Measurements from ENCODE around the gene NELL1.

Gene NELL1

GRCh38 chr11:20669820-20670684 is 666 bp downstream of the NELL1 start:
- DNase-seq: no peak

- DNase-seq: no peak
Observed at GRCh38 chr11:20670932-20671403, 1.6 kb downstream of the NELL1 start.

DNA sequence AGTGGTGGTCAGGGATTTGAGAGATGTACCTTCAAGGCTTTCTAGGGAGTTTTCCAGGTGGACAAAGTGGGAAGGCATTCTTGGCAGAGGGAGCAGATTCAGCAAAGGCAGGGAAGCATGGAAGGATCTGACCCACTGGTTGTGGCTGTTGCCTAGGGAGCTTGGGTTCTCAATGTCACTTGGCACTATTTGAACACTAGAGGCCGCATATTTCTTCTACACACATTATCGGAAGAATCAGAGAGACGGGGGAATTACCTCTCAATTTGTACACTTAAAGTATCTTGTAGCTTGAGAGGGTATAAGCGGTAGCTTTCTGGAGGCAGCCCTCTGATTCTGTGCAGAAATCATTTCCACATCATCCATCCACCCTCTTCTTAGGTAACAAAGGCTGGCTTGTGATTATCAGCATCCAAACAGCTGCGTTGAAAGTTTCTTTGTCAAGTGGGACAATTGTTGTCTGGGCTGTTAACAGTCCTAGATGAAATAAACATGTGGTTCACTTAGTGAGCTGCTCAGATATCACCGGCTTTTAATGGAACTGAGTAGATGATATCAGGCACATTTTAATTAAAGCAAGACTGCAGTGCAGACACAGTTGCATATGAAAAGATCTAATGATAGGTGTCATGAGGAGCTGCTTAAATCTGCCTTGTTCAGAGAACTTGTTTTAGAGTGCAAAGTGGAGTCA is 2.6 kb downstream of the NELL1 start:
- no peak for DNase-seq

DNA sequence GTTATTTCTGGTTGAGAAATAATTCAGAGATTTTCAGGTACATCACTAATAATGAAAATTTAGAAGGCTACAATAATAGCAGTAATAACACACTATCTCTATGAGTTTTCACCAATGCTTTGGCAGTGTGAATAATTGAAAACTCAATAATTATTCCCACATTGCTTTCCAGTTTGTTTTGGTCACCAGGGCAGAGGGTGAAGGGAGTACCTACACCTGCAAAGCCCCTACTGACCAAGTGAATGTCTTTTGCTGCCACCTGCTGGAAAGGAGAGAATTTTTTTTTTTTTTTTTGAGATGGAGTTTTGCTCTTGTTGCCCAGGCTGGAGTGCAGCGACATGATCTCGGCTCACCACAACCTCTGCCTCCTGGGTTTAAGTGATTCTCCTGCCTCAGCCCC is 3.2 kb downstream of the NELL1 start:
- no peak for DNase-seq

DNA sequence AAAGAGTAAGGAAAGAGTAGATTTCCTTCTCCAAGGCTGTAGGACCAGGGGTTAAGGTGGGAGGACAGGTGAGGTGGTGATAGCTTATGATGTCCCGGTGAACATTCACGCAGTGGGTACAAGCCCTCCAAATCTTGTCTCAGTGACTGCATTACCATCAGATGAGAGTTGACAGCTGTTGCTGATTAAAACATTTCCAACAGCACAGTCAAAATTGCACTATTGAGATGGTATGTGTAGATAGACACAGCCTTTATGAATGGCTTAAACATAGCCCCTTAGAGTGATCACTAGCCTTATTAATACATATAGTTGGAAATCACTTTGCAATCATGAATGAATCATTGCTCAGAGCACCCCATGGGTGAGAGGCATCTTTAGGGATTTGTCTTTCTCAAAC is 7.3 kb downstream of the NELL1 start:
- DNase-seq: no peak

GRCh38 chr11:20688761-20689160 is 19.4 kb downstream of the NELL1 start:
- no peak for DNase-seq

- no peak for DNase-seq
Observed at GRCh38 chr11:20707876-20708275, 38.5 kb downstream of the NELL1 start.

DNA sequence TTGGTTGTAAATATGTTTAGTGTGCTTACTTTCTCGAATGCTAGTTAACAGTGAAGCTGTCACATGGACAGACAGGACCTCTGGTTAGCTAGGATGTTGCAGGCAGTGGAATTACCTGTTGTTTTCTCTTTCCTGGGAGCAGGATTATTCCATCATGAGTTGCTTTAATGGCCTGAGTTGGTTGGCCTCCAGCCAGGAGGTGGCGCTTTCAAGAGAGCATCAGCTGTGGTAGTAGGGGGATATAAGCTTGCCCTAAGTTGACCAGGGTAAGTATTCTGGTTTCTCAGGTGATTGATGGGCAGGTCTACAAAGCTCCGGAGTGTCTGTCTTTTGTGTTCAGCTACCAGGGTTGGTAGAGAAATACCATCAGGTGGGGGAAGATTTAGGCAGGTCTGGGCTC is 43.5 kb downstream of the NELL1 start:
- no peak for DNase-seq

GRCh38 chr11:20715464-20715863 is 46.1 kb downstream of the NELL1 start:
- no peak for DNase-seq

GRCh38 chr11:20715931-20716330 is 46.5 kb downstream of the NELL1 start:
- DNase-seq: no peak

DNA sequence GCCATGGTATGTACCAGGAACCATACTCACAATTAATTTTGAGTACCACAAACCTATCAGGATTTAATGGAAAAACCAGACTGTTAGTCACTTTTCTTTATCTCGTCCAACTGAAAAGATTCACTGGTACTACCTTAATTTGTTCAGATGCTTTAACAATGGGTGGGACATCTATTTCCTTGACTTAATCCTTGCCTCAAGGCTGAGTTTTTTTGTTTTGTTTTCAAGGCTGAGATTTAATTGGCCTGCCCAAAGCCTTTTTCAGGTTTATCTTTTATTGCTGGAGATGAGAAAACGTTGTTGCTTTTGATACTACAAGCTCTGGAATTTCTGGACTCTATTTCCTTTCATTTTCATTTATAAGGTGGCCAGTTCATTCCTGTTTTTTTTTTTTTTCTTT is 50.4 kb downstream of the NELL1 start:
- DNase-seq: no peak

- DNase-seq: no peak
Observed at GRCh38 chr11:20723366-20723765, 54.0 kb downstream of the NELL1 start.

GRCh38 chr11:20729597-20730105 is 60.3 kb downstream of the NELL1 start:
- DNase-seq: no peak

DNA sequence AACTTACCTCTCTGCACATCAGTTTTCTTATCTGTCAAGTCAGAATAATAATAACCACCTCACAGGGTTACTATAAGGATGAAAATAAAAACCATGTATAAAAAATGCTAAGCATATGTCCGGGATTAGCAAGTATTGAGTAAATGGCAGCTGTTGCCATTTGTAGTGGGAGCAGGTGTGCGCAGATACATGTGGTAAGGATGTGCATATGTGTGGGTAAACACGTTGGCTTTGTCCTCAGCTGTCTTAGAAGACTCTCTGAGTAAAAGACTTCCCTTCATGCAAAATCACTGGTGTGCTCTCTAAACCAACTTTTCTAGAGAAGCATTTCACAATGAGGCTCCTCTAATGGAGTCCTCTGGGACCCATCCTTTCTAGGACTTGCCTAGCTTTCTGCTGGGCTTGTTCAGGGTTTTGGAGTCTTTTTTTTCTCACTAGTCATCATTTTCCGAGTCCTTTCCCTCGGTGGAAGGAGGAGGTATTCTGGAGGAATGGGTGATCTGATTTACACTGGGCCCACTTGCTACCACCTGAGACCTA is 62.4 kb downstream of the NELL1 start:
- no peak for DNase-seq

- no peak for DNase-seq
Observed at GRCh38 chr11:20739107-20739506, 69.7 kb downstream of the NELL1 start.

DNA sequence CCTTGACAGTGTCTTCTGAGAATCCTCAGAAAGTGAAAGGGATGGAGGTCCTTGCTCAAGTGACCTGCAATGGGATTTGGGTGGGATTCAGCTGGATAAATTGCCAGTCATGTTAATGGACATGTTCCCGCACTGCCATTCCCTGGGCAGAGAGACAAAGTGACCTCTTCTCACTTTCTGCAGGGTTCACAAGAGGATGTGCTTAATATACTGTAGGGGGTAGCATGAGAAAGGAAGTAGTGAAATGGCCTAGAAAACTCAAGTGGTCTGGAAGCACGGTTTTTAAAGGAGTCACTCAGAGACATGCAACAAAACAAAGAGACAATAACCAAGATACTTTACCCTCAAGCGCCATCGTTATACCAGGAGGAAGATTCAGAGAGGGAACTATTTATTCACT is 70.2 kb downstream of the NELL1 start:
- DNase-seq: no peak

- DNase-seq: no peak
Observed at GRCh38 chr11:20754933-20755332, 85.5 kb downstream of the NELL1 start.

GRCh38 chr11:20759541-20759940 is 90.2 kb downstream of the NELL1 start:
- no peak for DNase-seq

DNA sequence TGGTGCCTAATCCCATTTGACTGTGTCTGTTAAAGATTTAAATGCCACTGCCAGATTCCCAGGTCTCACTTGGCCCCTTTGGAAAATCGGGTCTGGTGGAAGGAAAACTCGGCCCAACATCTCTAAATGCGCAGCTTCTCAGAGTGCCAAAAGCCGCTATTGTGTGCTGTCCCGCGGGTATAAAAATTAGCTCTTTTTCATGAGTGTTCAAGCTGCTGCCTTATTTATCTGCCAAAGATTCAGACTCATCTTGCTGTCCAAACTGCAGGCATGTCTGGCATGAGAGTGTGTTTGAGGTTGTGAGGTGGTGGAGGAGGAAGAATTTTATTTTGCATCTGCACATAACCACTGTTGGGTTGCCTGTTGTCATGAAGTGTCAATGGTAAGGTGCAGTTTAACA is 91.4 kb downstream of the NELL1 start:
- DNase-seq: no peak

DNA sequence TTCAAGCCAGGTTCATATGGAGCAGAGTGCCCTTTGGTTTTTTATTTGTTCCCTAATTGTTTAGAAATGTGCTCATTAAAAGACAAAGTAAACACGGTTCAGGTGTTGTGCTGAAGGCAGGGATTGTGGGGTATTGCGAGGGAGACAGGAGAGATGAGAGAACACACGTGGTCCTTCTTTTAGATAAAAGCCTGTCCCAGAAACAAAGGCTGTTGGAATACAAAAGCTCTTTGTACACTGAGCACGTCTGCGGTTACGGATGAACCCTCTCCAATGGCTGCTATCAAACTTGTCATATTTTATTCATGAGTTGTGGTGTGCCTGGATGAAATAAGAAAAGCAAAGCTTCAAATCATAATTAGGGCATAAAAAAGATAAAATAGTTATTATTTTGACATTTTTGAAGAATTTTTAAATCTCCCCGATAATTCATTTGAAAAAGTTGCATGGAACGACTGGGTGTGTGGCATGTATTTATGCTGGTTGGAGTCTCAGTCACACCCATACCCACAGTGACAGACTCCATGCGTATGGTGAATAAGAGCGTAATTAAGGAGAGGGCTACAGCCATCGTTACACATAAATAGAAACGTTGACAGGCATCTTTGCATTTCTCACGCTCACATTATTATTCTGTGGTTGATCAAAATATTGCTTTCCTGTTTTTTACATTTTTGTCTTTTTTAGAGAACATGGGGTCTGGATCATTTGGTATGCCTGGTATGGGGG is 92.9 kb downstream of the NELL1 start:
- DNase-seq: no peak

DNA sequence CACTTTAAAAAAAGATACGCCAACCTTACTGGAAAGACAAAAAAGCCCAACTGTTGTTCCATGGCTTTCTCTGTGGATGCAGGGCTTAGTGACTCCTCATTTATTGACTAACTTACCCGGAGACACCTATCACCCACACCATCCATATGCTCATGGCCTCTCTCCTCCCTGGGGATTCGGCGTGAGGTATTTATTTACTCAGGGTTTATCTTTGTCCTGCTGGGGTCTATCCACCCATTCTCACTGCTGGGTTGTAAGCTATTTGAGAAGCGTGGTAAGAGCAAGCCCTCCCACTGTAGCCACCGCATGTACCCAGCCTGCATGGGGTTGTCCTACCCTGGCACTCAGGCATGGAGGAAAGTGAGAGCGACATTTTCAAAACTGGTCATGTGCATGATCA is 93.6 kb downstream of the NELL1 start:
- no peak for DNase-seq

DNA sequence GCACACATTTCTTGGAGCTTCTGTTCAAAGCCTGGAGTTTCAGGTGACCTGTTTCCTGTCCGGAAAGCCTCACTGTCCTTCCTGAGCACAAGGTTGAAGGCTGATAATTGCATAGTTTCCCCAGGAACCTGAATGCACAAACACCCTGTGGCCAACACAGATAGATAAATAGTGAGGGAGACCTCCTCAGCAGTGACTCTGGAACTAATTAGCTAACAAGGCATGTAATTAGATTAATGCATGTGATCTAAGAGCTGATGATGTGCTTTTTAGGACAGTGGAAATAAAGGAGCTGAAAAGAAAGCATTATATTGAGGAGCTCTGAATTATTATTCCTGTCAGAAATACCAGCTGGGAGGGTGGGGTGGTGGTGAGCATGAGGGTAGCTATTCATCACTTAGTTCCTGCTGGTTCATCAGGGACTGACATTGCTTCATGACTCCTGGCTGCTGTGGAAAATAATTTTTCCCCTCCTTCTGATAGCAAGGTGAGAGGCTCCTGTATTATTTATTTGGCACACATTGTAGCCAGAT is 101.1 kb downstream of the NELL1 start:
- no peak for DNase-seq

- no peak for DNase-seq
Observed at GRCh38 chr11:20771026-20771425, 101.6 kb downstream of the NELL1 start.
